ENCODE results near the gene VAT1L. TPM values are rescaled to one million over a fixed set of nuclear protein-coding genes. Genes with fewer than 3 reads are reported as not detected.

The VAT1L gene
- total RNA-seq, 2 experiments from 2014 or later, result not detected

DNA sequence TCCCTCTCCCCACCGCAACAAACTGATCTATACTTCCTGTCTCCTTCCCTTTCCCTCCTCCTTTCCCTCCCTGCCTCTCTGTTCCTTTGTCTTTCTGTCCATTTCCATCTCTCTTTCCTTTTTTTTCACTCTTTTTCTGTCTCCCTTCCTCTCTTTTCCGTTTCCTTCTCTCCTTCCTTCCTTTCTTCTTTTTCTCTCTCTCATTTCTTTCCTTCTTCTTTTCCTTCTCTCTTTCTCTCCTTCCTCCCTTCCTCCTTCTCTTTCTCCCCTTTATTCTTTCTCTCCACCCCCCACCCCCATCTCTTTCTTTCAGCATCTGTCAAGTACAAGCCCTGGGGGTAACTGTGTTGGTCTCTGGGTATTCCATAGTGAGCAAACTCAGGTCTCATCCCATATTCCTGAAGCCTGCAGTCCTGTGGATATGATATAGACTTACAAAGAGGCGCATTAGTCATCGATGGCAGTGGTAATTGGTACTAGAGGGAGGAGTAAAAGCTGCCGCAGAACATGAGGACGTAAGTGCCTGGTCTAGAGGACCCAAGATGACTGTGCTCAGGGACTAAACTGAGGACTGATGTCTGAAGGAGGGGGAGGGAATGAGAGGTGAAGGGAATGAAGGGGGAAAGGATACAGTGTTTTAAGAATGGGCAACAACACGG lies 50.4 kb downstream of the VAT1L start:
- H3K4me1 Mint-ChIP-seq (ENCODE audit: low read depth), result no peaks in the 10 kb centered on the region
- intact Hi-C loops (cut with micrococcal nuclease), result no loop called here

DNA sequence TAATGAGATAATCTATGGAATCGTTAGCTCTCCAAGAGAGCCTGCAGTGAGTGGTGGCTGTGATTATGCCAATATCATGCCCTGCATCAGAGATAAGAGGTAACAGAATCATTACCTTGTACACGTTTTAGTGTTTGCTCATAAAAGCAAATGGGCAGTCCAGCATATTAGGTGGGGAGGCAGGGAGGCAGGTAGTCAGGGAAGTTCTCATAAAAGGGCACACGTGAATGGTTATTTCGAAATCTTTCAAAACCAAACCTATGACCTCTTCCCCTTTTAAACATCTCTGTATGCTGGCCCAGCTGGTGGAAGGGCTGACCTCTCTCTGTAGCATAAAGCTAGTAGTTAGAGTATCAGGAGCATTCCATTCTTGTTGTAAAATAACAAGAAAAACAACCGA lies 51.7 kb downstream of the VAT1L start:
- TF ChIP-seq, protein P1, sequence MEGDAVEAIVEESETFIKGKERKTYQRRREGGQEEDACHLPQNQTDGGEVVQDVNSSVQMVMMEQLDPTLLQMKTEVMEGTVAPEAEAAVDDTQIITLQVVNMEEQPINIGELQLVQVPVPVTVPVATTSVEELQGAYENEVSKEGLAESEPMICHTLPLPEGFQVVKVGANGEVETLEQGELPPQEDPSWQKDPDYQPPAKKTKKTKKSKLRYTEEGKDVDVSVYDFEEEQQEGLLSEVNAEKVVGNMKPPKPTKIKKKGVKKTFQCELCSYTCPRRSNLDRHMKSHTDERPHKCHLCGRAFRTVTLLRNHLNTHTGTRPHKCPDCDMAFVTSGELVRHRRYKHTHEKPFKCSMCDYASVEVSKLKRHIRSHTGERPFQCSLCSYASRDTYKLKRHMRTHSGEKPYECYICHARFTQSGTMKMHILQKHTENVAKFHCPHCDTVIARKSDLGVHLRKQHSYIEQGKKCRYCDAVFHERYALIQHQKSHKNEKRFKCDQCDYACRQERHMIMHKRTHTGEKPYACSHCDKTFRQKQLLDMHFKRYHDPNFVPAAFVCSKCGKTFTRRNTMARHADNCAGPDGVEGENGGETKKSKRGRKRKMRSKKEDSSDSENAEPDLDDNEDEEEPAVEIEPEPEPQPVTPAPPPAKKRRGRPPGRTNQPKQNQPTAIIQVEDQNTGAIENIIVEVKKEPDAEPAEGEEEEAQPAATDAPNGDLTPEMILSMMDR (IDR thresholded peaks at IDR 0.05), result no peak
- intact Hi-C loops (cut with micrococcal nuclease), result no loop called here
- Mint-ChIP-seq H3K27ac (no peak overlapping the region), H3K9me3 (no peaks in the 10 kb centered on the region), H3K4me3 (no peak overlapping the region), H3K27me3 (peaks cover 6% of the 10 kb centered on the region), H3K4me1 (ENCODE audit: low read depth) (no peaks in the 10 kb centered on the region), H3K36me3 (ENCODE audit: low read depth) (no peaks in the 10 kb centered on the region)
- no peak for ATAC-seq
- ChIA-PET POLR2A (no interaction called here), CTCF (no interaction called here)
- no peak for DNase-seq

More for the DNA sequence above, 50.4 kb downstream of the VAT1L start:
- Mint-ChIP-seq H3K27me3 (peaks cover 6% of the 10 kb centered on the region), H3K36me3 (ENCODE audit: low read depth) (no peaks in the 10 kb centered on the region), H3K9me3 (no peaks in the 10 kb centered on the region), H3K4me3 (no peak overlapping the region), H3K27ac (no peak overlapping the region)
- TF ChIP-seq, protein P1 (IDR thresholded peaks at IDR 0.05), result no peak
- DNase-seq (no peak), ATAC-seq (no peak)
- CTCF ChIA-PET, result no interaction called here
- POLR2A ChIA-PET, result no interaction called here

DNA sequence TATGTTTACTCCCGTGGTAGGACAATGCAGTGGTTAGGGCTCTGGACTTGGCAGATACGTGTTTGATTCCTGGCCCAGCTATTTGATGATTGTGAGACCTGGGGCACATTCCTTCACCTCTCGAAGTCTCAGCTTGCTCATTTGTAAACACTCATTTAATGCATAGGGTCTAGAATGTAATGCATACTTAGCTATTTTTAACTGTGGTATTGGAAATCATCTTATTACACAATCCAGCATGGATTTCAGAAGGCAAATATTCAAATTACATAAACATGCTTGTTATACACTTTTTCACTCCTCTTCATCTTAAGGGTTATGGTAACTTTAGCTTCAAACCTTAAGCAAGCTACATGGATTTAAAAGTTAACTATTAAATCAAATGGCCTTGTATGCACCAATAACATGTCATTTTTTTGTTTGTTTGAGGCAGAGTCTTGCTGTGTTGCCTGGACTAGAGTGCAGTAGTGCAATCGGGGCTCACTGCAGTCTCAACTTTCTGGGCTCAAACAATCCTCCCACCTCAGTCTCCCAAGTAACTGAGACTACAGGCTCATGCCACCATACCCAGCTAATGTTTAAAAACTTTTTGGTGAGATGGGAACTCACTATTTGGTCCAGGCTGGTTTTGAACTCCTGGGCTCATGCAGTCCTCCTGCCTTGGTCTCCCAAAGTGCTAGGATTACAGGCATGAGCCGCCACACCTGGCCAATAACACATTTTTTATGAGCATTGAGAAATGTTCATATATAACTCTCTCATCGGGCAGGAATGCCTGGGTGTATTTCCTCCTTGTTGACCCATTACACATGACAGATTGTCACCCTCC lies 52.5 kb downstream of the VAT1L start:
- intact Hi-C loops (cut with micrococcal nuclease), result no loop called here
- Mint-ChIP-seq H3K27me3 (peaks cover 11% of the 10 kb centered on the region), H3K4me1 (ENCODE audit: low read depth) (no peaks in the 10 kb centered on the region), H3K9me3 (no peaks in the 10 kb centered on the region), H3K27ac (no peak overlapping the region), H3K36me3 (ENCODE audit: low read depth) (no peaks in the 10 kb centered on the region), H3K4me3 (no peak overlapping the region)
- ATAC-seq (no peak), DNase-seq (no peak)
- TF ChIP-seq, protein P1 (IDR thresholded peaks at IDR 0.05), result no peak
- ChIA-PET CTCF (no interaction called here), POLR2A (no interaction called here)

DNA sequence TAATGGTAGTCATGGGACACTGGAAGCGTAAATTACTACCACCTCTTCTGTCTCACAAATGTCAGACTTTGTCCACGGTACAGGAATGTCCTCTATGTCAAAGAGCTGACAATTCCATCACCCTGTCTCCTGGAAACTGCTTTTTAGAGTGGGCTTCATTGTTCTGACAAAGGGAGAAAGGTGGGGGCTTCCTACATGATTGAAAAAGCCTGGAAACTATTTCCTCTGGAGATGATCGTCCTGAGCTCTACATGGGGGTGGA lies 53.1 kb downstream of the VAT1L start:
- ATAC-seq (no peak), DNase-seq (no peak)
- Mint-ChIP-seq H3K4me3 (no peak overlapping the region), H3K27ac (no peak overlapping the region), H3K27me3 (peaks cover 11% of the 10 kb centered on the region), H3K4me1 (ENCODE audit: low read depth) (no peaks in the 10 kb centered on the region), H3K9me3 (no peaks in the 10 kb centered on the region), H3K36me3 (ENCODE audit: low read depth) (no peaks in the 10 kb centered on the region)
- intact Hi-C loops (cut with micrococcal nuclease), result no loop called here
- TF ChIP-seq, protein P1 (IDR thresholded peaks at IDR 0.05), result no peak
- CTCF ChIA-PET, result no interaction called here
- POLR2A ChIA-PET, result no interaction called here

DNA sequence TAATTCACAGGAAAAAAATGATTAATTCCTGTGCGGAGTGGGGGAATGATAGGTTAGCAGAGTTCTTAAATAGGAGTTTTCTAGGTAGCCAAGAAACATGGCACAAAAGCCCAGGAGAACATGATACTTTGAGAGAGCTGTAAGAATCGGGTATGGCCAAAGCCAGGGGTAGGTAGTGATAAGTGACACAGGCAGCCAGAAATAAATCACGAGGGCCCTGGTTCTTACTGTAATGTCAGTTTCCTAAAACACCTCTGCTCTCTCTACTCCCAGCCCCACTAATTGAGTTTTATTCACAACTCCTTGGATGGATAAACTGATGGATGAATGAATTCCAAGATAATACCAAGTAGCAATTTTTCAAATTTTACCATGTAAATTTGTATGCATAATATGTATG lies 54.1 kb downstream of the VAT1L start:
- no peaks in the 10 kb centered on the region for H3K36me3 Mint-ChIP-seq (ENCODE audit: low read depth)

More for the DNA sequence above, 54.1 kb downstream of the VAT1L start:
- Mint-ChIP-seq H3K27ac (no peak overlapping the region), H3K4me1 (ENCODE audit: low read depth) (no peaks in the 10 kb centered on the region), H3K4me3 (no peak overlapping the region), H3K27me3 (peaks cover 11% of the 10 kb centered on the region), H3K9me3 (no peaks in the 10 kb centered on the region)
- CTCF ChIA-PET, result no interaction called here
- ATAC-seq, result no peak
- intact Hi-C loops (cut with micrococcal nuclease), result no loop called here
- POLR2A ChIA-PET, result no interaction called here
- DNase-seq, result no peak
- TF ChIP-seq, protein P1 (IDR thresholded peaks at IDR 0.05), result no peak

All from activated CD8-positive, alpha-beta T cell treated with anti-CD3 and anti-CD28 coated beads for 36 hours (primary cell).